ENCODE results near the gene ELP6. TPM values are rescaled to one million over a fixed set of nuclear protein-coding genes. Genes with fewer than 3 reads are reported as not detected.
"Not testable (repeated sequence)": the region's sequence is repeated elsewhere in the genome, so short reads cannot be mapped to it uniquely, and the experiment has no call there.

ELP6 gene
- total and polyA plus RNA-seq, 2 experiments from 2014 or later = 34.4 to 37.3 TPM

GRCh38 chr3:47512416-47513124, 942 bp downstream of the ELP6 start:
- Histone ChIP-seq H3K27ac (peak overlapping the region; percentile 98), H3K36me3 (replicated peaks; ENCODE audit: insufficient read depth, low read depth) (no peaks in the 10 kb centered on the region), H4K20me1 (ENCODE audit: insufficient read depth, poor library complexity, severe bottlenecking) (no peaks in the 10 kb centered on the region), H2AFZ (peak overlapping the region; percentile 89), H3K4me1 (ENCODE audit: insufficient read depth) (peaks cover 7% of the 10 kb centered on the region), H3K79me2 (peaks cover 24% of the 10 kb centered on the region), H3K9me2 (replicated peaks; ENCODE audit: insufficient read depth) (no peaks in the 10 kb centered on the region), H3K4me3 (peak overlapping the region; percentile 76), H3K27me3 (no peaks in the 10 kb centered on the region), H3K4me2 (peak overlapping the region; percentile 89), H3K9me3 (ENCODE audit: low read depth) (no peaks in the 10 kb centered on the region)
- DNase-seq (ENCODE audit: low spot score) = peak; percentile 37
- TF ChIP-seq EZH2 (IDR thresholded peaks at IDR 0.05; ENCODE audit: borderline replicate concordance) = no peak
- TF ChIP-seq EZH2phosphoT487 (IDR thresholded peaks at IDR 0.05; ENCODE audit: low read depth, severe bottlenecking, unreplicated experiment) = no peak
- TF ChIP-seq CTCF (IDR thresholded peaks at IDR 0.05; ENCODE audit: poor library complexity) = no peak
- WGBS (ENCODE audit: low lambda C conversion rate, missing lambda C conversion rate) = 18% methylated on average over 36 of the region's 36 CpGs

DNA sequence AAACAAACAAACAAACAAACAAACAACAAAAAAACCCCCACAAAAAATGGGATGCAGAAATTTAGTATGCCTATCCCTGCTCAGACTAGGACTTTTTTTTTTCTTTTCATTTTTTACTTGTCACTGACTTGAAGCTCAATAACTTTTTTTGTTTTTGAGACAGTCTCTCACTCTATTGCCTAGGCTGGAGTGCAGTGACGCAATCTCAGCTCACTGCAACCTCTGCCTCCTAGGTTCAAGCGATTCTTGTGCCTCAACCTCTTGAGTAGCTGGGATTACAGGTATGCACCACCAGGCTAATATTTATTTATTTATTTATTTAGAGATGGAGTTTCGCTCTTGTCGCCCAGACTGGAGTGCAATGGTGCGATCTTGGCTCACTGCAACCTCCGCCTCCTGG, 8.2 kb downstream of the ELP6 start:
- H3K9me3 ChIP-seq (ENCODE audit: low read depth); H4K20me1 ChIP-seq (ENCODE audit: insufficient read depth, poor library complexity, severe bottlenecking); H3K9me2 ChIP-seq (replicated peaks; ENCODE audit: insufficient read depth); H3K4me3 ChIP-seq; H3K79me2 ChIP-seq; H3K4me2 ChIP-seq; H2AFZ ChIP-seq; H3K4me1 ChIP-seq (ENCODE audit: insufficient read depth); H3K27me3 ChIP-seq; H3K27ac ChIP-seq; H3K36me3 ChIP-seq (replicated peaks; ENCODE audit: insufficient read depth, low read depth); DNase-seq (ENCODE audit: low spot score): not testable (repeated sequence)
- WGBS (ENCODE audit: low lambda C conversion rate, missing lambda C conversion rate) = 99% methylated on average over 5 of the region's 6 CpGs

- 91% methylated on average over 7 of the region's 7 CpGs for WGBS (ENCODE audit: low lambda C conversion rate, missing lambda C conversion rate)
- H3K27ac ChIP-seq = no peak overlapping the region
- TF ChIP-seq EZH2 (IDR thresholded peaks at IDR 0.05; ENCODE audit: borderline replicate concordance) (no peak), EZH2phosphoT487 (IDR thresholded peaks at IDR 0.05; ENCODE audit: low read depth, severe bottlenecking, unreplicated experiment) (no peak), CTCF (IDR thresholded peaks at IDR 0.05; ENCODE audit: poor library complexity) (no peak)
- no peaks in the 10 kb centered on the region for H3K27me3 ChIP-seq
- H3K4me1 ChIP-seq (ENCODE audit: insufficient read depth) = no peaks in the 10 kb centered on the region
- H2AFZ ChIP-seq = no peak overlapping the region
- no peaks in the 10 kb centered on the region for H3K9me2 ChIP-seq (replicated peaks; ENCODE audit: insufficient read depth)
- no peak overlapping the region for H3K4me2 ChIP-seq
- H3K9me3 ChIP-seq (ENCODE audit: low read depth) = no peaks in the 10 kb centered on the region
- H3K36me3 ChIP-seq (replicated peaks; ENCODE audit: insufficient read depth, low read depth) = no peaks in the 10 kb centered on the region
- no peaks in the 10 kb centered on the region for H3K79me2 ChIP-seq
- H4K20me1 ChIP-seq (ENCODE audit: insufficient read depth, poor library complexity, severe bottlenecking) = no peaks in the 10 kb centered on the region
- H3K4me3 ChIP-seq = no peak overlapping the region
- no peak for DNase-seq (ENCODE audit: low spot score)
Observed at GRCh38 chr3:47504113-47504512, 9.4 kb downstream of the ELP6 start.

DNA sequence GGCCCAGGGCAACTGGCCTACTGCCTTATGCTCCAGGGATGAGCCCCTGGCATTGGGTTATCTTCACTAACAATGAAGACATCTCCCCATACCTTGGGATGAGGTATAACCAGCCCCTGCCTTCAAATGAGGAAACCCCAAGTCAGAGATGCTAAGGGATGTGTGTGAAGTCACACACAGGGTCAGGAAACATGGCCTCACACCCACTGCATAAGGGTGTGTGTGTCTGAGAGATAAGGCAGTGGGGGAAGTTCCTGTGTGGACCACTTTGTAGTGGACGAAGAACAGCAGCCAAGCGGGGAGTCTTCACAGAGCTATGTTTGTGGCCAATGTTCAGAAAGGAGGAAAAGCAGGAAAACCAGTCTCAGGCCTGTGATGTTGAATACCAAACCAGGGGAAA, 10.5 kb downstream of the ELP6 start:
- H3K4me2 ChIP-seq = no peak overlapping the region
- H3K79me2 ChIP-seq = no peaks in the 10 kb centered on the region
- TF ChIP-seq CTCF (IDR thresholded peaks at IDR 0.05; ENCODE audit: poor library complexity) (no peak), EZH2phosphoT487 (IDR thresholded peaks at IDR 0.05; ENCODE audit: low read depth, severe bottlenecking, unreplicated experiment) (no peak), EZH2 (IDR thresholded peaks at IDR 0.05; ENCODE audit: borderline replicate concordance) (no peak)
- no peak overlapping the region for H3K4me3 ChIP-seq
- no peaks in the 10 kb centered on the region for H3K4me1 ChIP-seq (ENCODE audit: insufficient read depth)
- no peaks in the 10 kb centered on the region for H4K20me1 ChIP-seq (ENCODE audit: insufficient read depth, poor library complexity, severe bottlenecking)
- no peaks in the 10 kb centered on the region for H3K27me3 ChIP-seq
- no peaks in the 10 kb centered on the region for H3K9me3 ChIP-seq (ENCODE audit: low read depth)
- no peak overlapping the region for H3K27ac ChIP-seq
- H2AFZ ChIP-seq = no peak overlapping the region
- no peaks in the 10 kb centered on the region for H3K36me3 ChIP-seq (replicated peaks; ENCODE audit: insufficient read depth, low read depth)
- 96% methylated on average over 2 of the region's 2 CpGs for WGBS (ENCODE audit: low lambda C conversion rate, missing lambda C conversion rate)
- H3K9me2 ChIP-seq (replicated peaks; ENCODE audit: insufficient read depth) = no peaks in the 10 kb centered on the region
- no peak for DNase-seq (ENCODE audit: low spot score)
